ENCODE results near the gene EPB41L5.

GRCh38 chr2:120034027-120034426 lies 21.1 kb downstream of the EPB41L5 start:
- TF ChIP-seq, protein P1, sequence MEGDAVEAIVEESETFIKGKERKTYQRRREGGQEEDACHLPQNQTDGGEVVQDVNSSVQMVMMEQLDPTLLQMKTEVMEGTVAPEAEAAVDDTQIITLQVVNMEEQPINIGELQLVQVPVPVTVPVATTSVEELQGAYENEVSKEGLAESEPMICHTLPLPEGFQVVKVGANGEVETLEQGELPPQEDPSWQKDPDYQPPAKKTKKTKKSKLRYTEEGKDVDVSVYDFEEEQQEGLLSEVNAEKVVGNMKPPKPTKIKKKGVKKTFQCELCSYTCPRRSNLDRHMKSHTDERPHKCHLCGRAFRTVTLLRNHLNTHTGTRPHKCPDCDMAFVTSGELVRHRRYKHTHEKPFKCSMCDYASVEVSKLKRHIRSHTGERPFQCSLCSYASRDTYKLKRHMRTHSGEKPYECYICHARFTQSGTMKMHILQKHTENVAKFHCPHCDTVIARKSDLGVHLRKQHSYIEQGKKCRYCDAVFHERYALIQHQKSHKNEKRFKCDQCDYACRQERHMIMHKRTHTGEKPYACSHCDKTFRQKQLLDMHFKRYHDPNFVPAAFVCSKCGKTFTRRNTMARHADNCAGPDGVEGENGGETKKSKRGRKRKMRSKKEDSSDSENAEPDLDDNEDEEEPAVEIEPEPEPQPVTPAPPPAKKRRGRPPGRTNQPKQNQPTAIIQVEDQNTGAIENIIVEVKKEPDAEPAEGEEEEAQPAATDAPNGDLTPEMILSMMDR (IDR thresholded peaks at IDR 0.05), result no peak
- TF ChIP-seq POLR2A (IDR thresholded peaks at IDR 0.05), result no peak
